IMR-90 (cell line): ENCODE data around the gene FAH.

Experiments
- BHLHE40 ChIP-seq: fragments of 150-350 bp; IDR thresholded peaks from 2 replicates; pipeline ENCODE4 v1.6.1; 2016; ENCODE audit warnings: mild to moderate bottlenecking, low read depth, low read length
- CEBPB ChIP-seq: IDR thresholded peaks from 2 replicates; pipeline ENCODE4 v1.6.1; 2012; ENCODE audit warnings: low read depth, low read length, improper control_type of control experiment
- FOS ChIP-seq: fragments of 150-350 bp; IDR thresholded peaks from 2 replicates; pipeline ENCODE4 v1.6.1; 2016; ENCODE audit warnings: low read depth, low read length
- MAFK ChIP-seq: IDR thresholded peaks from 2 replicates; pipeline ENCODE4 v1.6.1; 2012; ENCODE audit warnings: low read depth, low read length, improper control_type of control experiment
- MAZ ChIP-seq: IDR thresholded peaks from 2 replicates; pipeline ENCODE4 v1.6.1; 2012; ENCODE audit warnings: low read depth, mild to moderate bottlenecking, low read length, improper control_type of control experiment, moderate library complexity, borderline replicate concordance
- MXI1 ChIP-seq: IDR thresholded peaks from 2 replicates; pipeline ENCODE4 v1.6.1; 2012; ENCODE audit warnings: low read depth, mild to moderate bottlenecking, low read length, moderate library complexity, borderline replicate concordance
- NFE2L2 ChIP-seq: fragments of 150-350 bp; IDR thresholded peaks from 2 replicates; pipeline ENCODE4 v1.6.1; 2016; ENCODE audit warnings: low read depth, mild to moderate bottlenecking, low read length
- POLR2A ChIP-seq: IDR thresholded peaks from 2 replicates; pipeline ENCODE4 v1.6.1; 2012; ENCODE audit warnings: mild to moderate bottlenecking, low read depth, low read length
- RAD21 ChIP-seq: IDR thresholded peaks from 2 replicates; pipeline ENCODE4 v1.6.1; 2012; ENCODE audit warnings: low read length, improper control_type of control experiment
- RCOR1 ChIP-seq: IDR thresholded peaks from 2 replicates; pipeline ENCODE4 v1.6.1; 2012; ENCODE audit warnings: mild to moderate bottlenecking, low read length, improper control_type of control experiment; ENCODE audit not compliant: insufficient replicate concordance
- RFX5 ChIP-seq: IDR thresholded peaks from 2 replicates; pipeline ENCODE4 v1.8.0; 2012; ENCODE audit warnings: low read depth, mild to moderate bottlenecking, low read length, moderate library complexity
- SMC3 ChIP-seq: fragments of 150-350 bp; IDR thresholded peaks from 2 replicates; pipeline ENCODE4 v1.6.1; 2016; ENCODE audit warnings: low read depth, mild to moderate bottlenecking, antibody characterized with exemption, low read length, moderate library complexity
- TF ChIP-seq, protein P1 (sequence below): conservative IDR thresholded peaks from 2 replicates; pipeline ENCODE4 v1.5.1; 2012; ENCODE audit warnings: mild to moderate bottlenecking, low read depth, low read length, improper control_type of control experiment
- TF ChIP-seq, protein P2 (sequence below): fragments of 150-350 bp; IDR thresholded peaks from 2 replicates; pipeline ENCODE4 v1.6.1; 2017; ENCODE audit warnings: mild to moderate bottlenecking, antibody characterized with exemption, low read length, low read depth

DNA sequence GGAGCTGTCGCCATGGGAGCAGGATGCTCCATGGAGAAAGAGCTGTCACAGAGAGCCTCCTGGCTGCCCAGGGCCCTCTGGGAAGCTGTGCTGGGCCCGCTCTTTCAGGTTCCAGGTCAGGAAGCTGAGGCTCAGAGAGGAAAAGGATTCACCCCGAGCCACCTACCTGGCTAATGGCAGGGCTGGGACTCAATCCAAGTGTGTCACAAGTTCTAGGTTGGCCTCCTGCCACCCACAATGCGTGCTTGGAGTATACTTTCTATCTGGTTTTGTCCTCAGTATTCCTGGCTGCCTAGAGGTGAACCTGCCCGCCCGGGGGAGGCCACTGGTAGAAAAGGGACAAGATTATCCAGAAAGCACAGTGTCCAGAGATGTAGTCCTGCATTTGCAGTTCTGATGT, 23.6 kb downstream of the FAH start:
- TF ChIP-seq, protein P1, sequence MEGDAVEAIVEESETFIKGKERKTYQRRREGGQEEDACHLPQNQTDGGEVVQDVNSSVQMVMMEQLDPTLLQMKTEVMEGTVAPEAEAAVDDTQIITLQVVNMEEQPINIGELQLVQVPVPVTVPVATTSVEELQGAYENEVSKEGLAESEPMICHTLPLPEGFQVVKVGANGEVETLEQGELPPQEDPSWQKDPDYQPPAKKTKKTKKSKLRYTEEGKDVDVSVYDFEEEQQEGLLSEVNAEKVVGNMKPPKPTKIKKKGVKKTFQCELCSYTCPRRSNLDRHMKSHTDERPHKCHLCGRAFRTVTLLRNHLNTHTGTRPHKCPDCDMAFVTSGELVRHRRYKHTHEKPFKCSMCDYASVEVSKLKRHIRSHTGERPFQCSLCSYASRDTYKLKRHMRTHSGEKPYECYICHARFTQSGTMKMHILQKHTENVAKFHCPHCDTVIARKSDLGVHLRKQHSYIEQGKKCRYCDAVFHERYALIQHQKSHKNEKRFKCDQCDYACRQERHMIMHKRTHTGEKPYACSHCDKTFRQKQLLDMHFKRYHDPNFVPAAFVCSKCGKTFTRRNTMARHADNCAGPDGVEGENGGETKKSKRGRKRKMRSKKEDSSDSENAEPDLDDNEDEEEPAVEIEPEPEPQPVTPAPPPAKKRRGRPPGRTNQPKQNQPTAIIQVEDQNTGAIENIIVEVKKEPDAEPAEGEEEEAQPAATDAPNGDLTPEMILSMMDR = no peak
- TF ChIP-seq, protein P2, sequence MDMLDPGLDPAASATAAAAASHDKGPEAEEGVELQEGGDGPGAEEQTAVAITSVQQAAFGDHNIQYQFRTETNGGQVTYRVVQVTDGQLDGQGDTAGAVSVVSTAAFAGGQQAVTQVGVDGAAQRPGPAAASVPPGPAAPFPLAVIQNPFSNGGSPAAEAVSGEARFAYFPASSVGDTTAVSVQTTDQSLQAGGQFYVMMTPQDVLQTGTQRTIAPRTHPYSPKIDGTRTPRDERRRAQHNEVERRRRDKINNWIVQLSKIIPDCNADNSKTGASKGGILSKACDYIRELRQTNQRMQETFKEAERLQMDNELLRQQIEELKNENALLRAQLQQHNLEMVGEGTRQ = no peak
- no peak for TF ChIP-seq SMC3
- TF ChIP-seq MAFK = no peak
- TF ChIP-seq RFX5 = no peak
- no peak for TF ChIP-seq MXI1
- no peak for TF ChIP-seq CEBPB
- TF ChIP-seq FOS = no peak
- no peak for TF ChIP-seq POLR2A
- TF ChIP-seq RCOR1 = no peak
- no peak for TF ChIP-seq NFE2L2
- TF ChIP-seq MAZ = no peak
- TF ChIP-seq RAD21 = no peak
- no peak for TF ChIP-seq BHLHE40
